NCI-H1417 (cell line): Measurements from ENCODE around the gene YTHDC1.
A peak's percentile ranks its signal among the peaks of the same experiment; 100 is the strongest.

Experiments
- DNase-seq, 3 experiments: peaks; one replicate each; lab custom pipeline; 2025; lab: John Stamatoyannopoulos, UW

The YTHDC1 gene

GRCh38 chr4:68358988-68359387, 9.1 kb upstream of the YTHDC1 start:
- DNase-seq: no peak

GRCh38 chr4:68352791-68353190, 2.9 kb upstream of the YTHDC1 start:
- DNase-seq: no peak

GRCh38 chr4:68349279-68349648, 626 bp downstream of the YTHDC1 start:
- peak; percentile 12 to 75 (median 73) for DNase-seq

GRCh38 chr4:68348577-68348976, 1.3 kb downstream of the YTHDC1 start:
- DNase-seq: peak in 2 of 3 experiments; percentile 3 to 38

GRCh38 chr4:68347845-68348244, 2.0 kb downstream of the YTHDC1 start:
- DNase-seq: no peak

GRCh38 chr4:68346461-68346860, 3.4 kb downstream of the YTHDC1 start:
- no peak for DNase-seq

GRCh38 chr4:68344785-68345184, 5.1 kb downstream of the YTHDC1 start:
- no peak for DNase-seq

- DNase-seq: no peak
Observed at GRCh38 chr4:68344049-68344448, 5.8 kb downstream of the YTHDC1 start.

GRCh38 chr4:68342134-68342533, 7.8 kb downstream of the YTHDC1 start:
- DNase-seq: peak in 1 of 3 experiments; percentile 9

- no peak for DNase-seq
Observed at GRCh38 chr4:68338625-68339024, 11.3 kb downstream of the YTHDC1 start.

- DNase-seq: no peak
Observed at GRCh38 chr4:68337522-68337921, 12.4 kb downstream of the YTHDC1 start.

GRCh38 chr4:68337004-68337403, 12.9 kb downstream of the YTHDC1 start:
- DNase-seq: no peak

GRCh38 chr4:68336530-68336929, 13.4 kb downstream of the YTHDC1 start:
- DNase-seq: no peak

- DNase-seq: no peak
Observed at GRCh38 chr4:68326141-68326540, 23.7 kb downstream of the YTHDC1 start.

GRCh38 chr4:68324519-68325262, 25.2 kb downstream of the YTHDC1 start:
- no peak for DNase-seq

- DNase-seq: no peak
Observed at GRCh38 chr4:68319040-68319439, 30.9 kb downstream of the YTHDC1 start.

GRCh38 chr4:68316193-68316969, 33.5 kb downstream of the YTHDC1 start:
- DNase-seq: no peak

GRCh38 chr4:68310651-68311247, 39.1 kb downstream of the YTHDC1 start:
- no peak for DNase-seq

- DNase-seq: no peak
Observed at GRCh38 chr4:68304731-68305130, 45.2 kb downstream of the YTHDC1 start.

- peak in 2 of 3 experiments; percentile 12 to 16 for DNase-seq
Observed at GRCh38 chr4:68299492-68300457, 50.1 kb downstream of the YTHDC1 start.

GRCh38 chr4:68297137-68297536, 52.8 kb downstream of the YTHDC1 start:
- DNase-seq: no peak

GRCh38 chr4:68291256-68291655, 58.6 kb downstream of the YTHDC1 start:
- no peak for DNase-seq
